HepG2 (cell line): ENCODE data around the gene ID3.

Experiments used
- ATF5 ChIP-seq: sonication (generic); formaldehyde crosslinking; IDR thresholded peaks from 2 replicates; pipeline ENCODE4 v1.4.0; 2020; ENCODE audit warnings: mild to moderate bottlenecking, low read depth, missing genetic modification reagents
- CTCF ChIP-seq: sonication (generic); formaldehyde crosslinking; IDR thresholded peaks from 2 replicates; pipeline ENCODE4 v1.5.0; 2020; ENCODE audit warnings: mild to moderate bottlenecking, missing genetic modification reagents, moderate library complexity
- E2F1 ChIP-seq: sonication (generic); formaldehyde crosslinking; IDR thresholded peaks from 2 replicates; pipeline ENCODE4 v1.5.0; 2020; ENCODE audit warnings: missing genetic modification reagents
- GRHL1 ChIP-seq: sonication (generic); formaldehyde crosslinking; conservative IDR thresholded peaks from 2 replicates; pipeline ENCODE4 v1.8.0; 2022; ENCODE audit warnings: missing genetic modification reagents
- IRF9 ChIP-seq: sonication (generic); formaldehyde crosslinking; IDR thresholded peaks from 2 replicates; pipeline ENCODE4 v1.8.0; 2022; ENCODE audit warnings: missing genetic modification reagents, mild to moderate bottlenecking, borderline replicate concordance
- MAX ChIP-seq: IDR thresholded peaks from 2 replicates; pipeline ENCODE4 v1.6.1; 2012; ENCODE audit warnings: inconsistent platforms
- MXD1 ChIP-seq: sonication (generic); formaldehyde crosslinking; IDR thresholded peaks from 2 replicates; pipeline ENCODE4 v1.4.0; 2020; ENCODE audit warnings: mild to moderate bottlenecking, missing genetic modification reagents
- REST ChIP-seq, 2 experiments: IDR thresholded peaks; 2 replicates each; pipeline ENCODE4 v1.6.1; 2011 to 2012; ENCODE audit warnings: low read length in 2 of 2, borderline replicate concordance in 1 of 2, low read depth in 1 of 2, mild to moderate bottlenecking in 1 of 2, moderate library complexity in 1 of 2
- SNAPC5 ChIP-seq: sonication (generic); formaldehyde crosslinking; IDR thresholded peaks from 2 replicates; pipeline ENCODE4 v1.8.1; 2023; ENCODE audit warnings: mild to moderate bottlenecking, missing genetic modification reagents, borderline replicate concordance
- TAF1 ChIP-seq: sonication (generic); formaldehyde crosslinking; IDR thresholded peaks from 2 replicates; pipeline ENCODE4 v1.4.0; 2020; ENCODE audit warnings: missing genetic modification reagents
- TIGD3 ChIP-seq: sonication (generic); formaldehyde crosslinking; IDR thresholded peaks from 2 replicates; pipeline ENCODE4 v1.5.1; 2020; ENCODE audit warnings: mild to moderate bottlenecking, missing genetic modification reagents, borderline replicate concordance
- USF2 ChIP-seq, 2 experiments: sonication (generic) in 1 of 2; formaldehyde crosslinking in 1 of 2; IDR thresholded peaks; 2 replicates each; pipeline versions ENCODE4 v1.5.1 to v1.6.1; 2011 to 2020; ENCODE audit warnings: borderline replicate concordance in 1 of 2, low read depth in 1 of 2, low read length in 1 of 2, mild to moderate bottlenecking in 1 of 2, missing genetic modification reagents in 1 of 2, moderate library complexity in 1 of 2
- ZFX ChIP-seq: sonication (generic); formaldehyde crosslinking; IDR thresholded peaks from 2 replicates; pipeline ENCODE4 v1.4.0; 2020; ENCODE audit warnings: mild to moderate bottlenecking, low read depth, missing genetic modification reagents, moderate library complexity
- ZNF629 ChIP-seq: sonication (generic); formaldehyde crosslinking; conservative IDR thresholded peaks from 2 replicates; pipeline ENCODE4 v1.5.0; 2020; ENCODE audit warnings: missing genetic modification reagents

- TF ChIP-seq ZNF629 (CRISPR knock-in tag): no peak
- TF ChIP-seq GRHL1: no peak
- TF ChIP-seq CTCF (CRISPR knock-in tag): no peak
- no peak for TF ChIP-seq ZFX (CRISPR knock-in tag)
- no peak for TF ChIP-seq SNAPC5
- TF ChIP-seq REST (IDR thresholded peaks at IDR 0.05; ENCODE audit: borderline replicate concordance in 1 of 2, low read depth in 1 of 2, low read length in 2 of 2): no peak
- TF ChIP-seq TAF1 (CRISPR knock-in tag): no peak
- no peak for TF ChIP-seq E2F1 (CRISPR knock-in tag)
- no peak for TF ChIP-seq TIGD3 (CRISPR knock-in tag)
- TF ChIP-seq ATF5: no peak
- no peak for TF ChIP-seq USF2 (IDR thresholded peaks at IDR 0.05; ENCODE audit: low read depth, low read length)
- TF ChIP-seq USF2 (CRISPR knock-in tag; IDR thresholded peaks at IDR 0.05; ENCODE audit: borderline replicate concordance): no peak
- no peak for TF ChIP-seq IRF9
- TF ChIP-seq MAX: no peak
- TF ChIP-seq MXD1 (CRISPR knock-in tag): no peak
These were observed 34.4 kb upstream of the ID3 start for GRCh38 chr1:23593556-23594148.
